Activated effector memory CD4-positive, alpha-beta T cell treated with Interleukin-2 at 50 U/mL for 16 hours (primary cell): ENCODE results near the gene TMEM150B.

Source experiments
- DNase-seq: peaks from one replicate; pipeline ENCODE4 v3.0.0-alpha.2; 2020

The TMEM150B gene

DNA sequence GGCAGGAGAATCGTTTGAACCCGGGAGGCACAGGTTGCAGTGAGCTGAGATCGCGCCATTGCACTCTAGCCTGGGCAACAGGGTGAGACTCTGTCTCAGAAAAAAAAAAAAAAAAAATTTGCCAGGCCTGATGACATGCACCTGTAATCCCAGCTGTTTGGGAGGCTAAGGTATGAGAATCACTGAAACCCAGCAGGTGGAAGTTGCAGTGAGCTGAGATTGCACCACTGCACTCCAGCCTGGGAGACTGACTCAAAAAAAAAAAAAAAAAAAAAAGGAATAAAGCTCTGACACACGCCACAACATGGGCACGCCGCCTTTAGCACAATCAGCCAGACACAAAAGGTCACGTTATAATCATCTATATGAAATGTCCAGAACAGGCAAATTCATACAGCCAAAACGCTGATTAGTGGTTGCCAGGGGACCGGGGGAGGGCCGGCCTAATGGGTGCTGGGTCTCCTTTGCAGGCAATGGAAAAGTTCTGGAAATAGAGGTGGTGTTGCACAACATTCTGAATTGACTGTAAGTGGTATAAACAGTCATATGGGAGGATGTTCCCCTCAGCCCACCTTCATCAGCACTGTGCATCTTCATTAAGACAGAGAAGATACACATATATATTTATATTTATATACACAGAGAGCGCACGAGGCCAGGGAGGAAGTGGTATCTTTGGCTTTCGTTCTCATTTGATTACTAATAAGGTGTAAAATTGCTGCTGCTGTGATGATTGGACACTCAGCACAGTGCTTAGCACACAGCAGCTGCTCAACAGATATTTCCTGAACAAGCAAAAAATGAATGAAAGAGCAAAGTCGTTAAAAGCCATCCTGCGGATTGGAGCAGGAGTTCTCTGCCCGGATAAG is 49.1 kb downstream of the TMEM150B start:
- DNase-seq: no peak

DNA sequence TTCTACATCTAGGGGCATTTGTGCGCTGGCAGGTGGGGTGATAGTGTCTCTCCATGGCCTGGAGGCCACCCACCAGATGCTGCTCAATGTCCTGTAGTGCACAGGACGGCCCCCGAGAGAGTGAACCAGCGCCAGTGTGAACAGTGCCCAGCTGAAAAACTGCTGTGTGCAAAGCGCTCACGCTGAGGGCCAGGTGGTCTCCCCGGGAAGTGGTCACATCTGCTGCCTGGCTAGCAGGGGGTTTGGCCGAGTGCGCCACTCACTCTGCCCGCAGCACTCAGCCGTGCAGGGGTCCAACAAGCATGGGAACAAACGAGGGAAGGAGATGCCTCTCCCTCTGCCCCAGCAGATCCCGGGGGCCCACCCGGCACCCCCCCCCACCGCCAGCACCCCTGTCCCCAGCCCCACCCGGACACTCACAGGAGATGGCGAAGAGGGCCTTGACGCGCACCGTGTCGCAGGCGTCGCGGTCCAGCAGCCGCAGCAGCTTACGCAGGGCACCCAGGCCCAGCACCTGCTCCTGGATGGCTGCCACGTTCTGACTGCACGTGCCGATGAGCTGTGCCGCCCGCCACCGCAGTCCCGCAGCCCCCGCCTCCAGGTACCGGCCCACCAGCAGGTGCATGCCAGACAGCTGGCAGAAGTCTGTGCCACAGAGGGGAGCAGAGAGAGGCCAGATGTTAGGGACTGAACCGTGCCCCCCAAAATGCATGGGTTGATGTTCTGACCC is 51.0 kb downstream of the TMEM150B start:
- DNase-seq: no peak

DNA sequence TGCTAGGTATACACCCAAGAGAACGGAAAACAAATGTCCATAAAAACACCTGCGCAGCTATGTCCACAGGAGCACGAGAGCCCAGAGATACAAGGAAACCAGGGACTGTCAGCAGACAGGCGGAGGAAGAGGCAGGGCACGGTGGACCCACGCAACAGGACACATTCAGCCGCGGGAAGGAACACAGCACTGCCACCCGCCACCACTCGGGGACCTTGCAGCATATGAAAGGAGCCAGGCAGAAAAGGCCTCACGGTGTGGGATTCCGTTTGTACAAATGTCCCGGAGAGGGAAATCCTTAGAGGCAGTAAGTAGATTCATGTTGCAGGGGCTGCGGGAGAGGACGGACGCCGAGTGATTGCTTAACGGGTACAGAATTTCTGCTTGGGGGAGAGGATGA is 53.0 kb downstream of the TMEM150B start:
- DNase-seq: no peak

DNA sequence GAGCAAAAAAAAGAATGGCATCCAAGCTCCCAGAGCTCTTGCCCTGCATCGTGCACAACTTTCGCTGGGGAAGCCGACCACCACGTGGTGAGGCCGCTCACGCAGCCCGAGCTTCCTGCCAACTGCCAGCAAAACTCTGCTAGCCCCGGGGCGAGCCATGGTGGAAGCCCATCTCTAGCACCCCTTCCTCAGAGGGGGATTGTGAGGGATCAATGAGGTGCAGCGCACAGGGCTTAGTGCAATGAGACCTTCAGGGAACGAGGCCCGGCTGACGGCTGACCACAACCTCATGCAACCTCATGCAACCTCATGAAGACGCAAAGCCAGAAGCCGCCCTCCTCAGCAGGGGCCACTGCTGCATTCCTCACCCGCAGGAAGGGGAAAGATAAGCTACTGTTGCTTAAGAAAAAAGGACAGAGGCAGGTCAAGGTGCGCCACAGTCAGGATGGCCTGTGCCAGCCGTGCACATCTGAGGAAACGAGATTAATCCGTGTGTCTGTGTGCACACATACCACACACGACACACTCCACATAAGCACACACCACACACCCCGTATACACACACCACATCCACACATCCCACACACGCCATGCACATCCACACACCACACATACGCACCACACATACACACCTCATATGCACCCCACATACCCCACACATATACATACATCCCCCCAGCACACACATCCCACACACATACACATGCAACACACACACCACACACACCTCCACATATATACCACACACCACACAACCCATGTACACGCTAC is 54.8 kb downstream of the TMEM150B start:
- DNase-seq: no peak

DNA sequence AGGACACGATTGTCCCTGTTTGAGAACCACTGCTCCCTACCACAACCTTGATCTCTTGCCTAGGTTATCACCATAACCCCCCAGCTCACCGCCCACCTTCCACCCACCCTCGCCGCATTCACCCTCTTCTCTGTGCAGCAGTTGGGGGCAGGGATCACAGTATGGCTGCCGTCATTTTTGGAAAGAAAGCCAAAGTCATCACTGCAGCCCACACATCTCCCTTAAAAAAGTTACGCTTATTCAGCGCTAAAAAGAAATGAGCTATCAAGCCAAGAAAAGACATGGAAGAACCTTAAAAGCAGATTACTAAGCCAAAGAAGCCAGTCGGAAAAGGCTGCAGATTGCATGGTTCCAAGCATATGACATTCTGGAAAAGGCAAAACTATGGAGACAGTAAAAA is 55.8 kb downstream of the TMEM150B start:
- no peak for DNase-seq

DNA sequence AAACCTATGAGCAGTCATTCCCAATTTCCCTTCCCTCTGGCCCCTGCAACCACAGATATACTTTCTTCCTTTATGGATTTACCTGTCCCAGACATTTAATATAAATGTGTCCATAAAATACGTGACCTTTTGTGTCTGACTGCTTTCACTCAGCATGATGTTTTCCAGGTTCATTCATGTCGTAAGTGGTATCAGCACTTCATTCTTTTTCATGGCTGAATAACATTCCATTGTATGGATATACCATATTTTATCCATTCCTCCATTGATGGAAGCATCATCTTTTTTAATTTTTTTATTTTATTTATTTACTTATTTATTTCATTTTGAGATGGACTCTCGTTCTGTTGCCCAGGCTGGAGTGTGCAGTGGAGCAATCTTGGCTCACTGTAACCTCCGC is 58.3 kb downstream of the TMEM150B start:
- DNase-seq: no peak

DNA sequence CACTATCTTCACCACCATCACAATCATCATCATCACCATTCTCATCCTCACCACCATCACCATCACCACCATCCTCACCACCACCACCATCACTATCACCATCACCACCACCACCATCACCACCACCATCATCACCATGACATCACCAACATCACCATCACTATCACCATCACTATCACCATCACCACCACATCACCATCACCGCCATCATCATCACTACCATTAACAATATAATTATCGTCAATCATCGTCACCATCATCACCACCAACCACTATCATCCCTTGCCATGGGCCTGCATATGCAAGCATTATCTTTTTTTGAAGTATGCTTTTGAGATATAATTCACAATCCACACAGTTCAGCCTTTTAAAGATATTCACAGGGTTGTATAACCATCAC is 58.7 kb downstream of the TMEM150B start:
- no peak for DNase-seq

DNA sequence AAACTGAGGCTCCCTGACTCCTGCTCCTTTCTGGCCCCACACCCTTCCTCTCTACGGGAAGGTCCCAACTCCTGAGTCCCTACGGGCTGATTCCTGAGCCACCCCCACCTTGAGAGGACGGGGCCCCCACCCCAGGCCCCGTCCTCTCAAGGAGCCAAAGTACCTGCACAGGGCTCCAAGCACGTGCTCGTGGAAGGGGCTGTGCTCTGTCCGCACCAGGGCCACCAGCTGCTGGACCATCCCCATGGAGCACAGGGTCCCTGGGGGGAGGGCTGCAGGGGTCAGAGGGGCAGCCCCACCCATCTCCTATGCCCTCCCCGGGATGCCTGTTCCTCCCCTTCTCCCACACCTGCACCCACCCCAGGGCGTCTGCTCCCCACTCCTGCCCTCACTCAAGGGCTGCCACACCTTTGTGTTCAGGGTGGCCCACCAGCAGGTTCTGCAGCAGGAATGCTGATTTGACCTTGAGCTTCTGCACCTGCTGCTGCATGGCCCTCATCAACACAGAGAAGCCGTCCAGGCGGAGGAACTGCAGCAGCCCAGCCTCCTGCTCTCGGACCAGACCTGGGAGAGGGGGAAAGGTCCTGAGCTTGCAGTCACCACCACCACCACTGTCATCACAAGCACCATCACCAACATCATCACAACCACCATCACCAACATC is 59.3 kb downstream of the TMEM150B start:
- no peak for DNase-seq

DNA sequence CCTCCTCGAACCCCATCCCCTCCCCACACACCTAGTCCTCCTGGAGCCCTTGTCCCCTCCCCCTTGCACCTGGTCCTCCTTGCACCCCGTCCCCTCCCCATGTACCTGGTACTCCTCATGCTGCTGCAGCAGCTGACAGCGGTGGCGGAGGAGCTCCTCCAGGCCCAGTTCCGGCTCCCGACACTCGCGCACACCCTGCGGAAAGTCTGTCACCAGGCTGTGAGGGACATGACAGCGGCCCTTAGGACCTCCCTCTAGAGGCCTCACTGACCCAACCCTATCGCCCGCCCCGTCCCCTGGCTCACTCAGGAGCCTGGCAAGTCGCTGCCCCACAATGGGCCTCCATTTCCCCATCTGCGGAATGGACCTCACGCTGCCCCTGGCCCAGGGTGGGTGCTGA is 60.0 kb downstream of the TMEM150B start:
- DNase-seq: no peak

DNA sequence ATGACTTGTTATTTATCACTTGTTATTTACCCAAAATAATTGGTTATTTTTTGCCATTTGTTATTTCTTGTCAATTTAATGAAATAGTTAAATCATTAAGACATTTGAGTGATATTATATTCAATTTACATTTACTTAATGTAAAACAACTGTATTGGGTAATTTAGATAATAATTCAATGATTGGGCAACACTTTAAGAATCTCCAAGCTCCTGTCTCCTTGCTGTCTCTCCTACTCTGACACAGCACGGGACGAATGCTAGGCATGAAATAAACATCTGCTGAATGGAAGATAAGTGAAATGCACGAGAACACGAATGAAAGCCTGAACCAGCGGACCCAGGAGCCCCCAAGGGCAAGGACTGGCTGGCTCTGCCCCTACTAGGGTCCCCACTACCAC is 60.6 kb downstream of the TMEM150B start:
- no peak for DNase-seq
